GM19351 (cell line): ENCODE measurements around the gene TSHB.
"Not testable (repeated sequence)": the region's sequence is repeated elsewhere in the genome, so short reads cannot be mapped to it uniquely, and the experiment has no call there.

Source experiments
- ATAC-seq: cut with Tn5 transposase; IDR thresholded peaks from one replicate; pipeline ENCODE4 v1.9.1; 2021; ENCODE audit warnings: mild to moderate bottlenecking, moderate library complexity; ENCODE audit not compliant: unreplicated experiment

Gene TSHB

GRCh38 chr1:115029526-115029925 lies at the start of gene TSHB:
TSHB (plus strand) TSS chr1:115029826; CDS start chr1:115033363, 3,537 bp downstream.
- ATAC-seq = no peak

GRCh38 chr1:114982251-114982650 lies 47.4 kb upstream of the TSHB start:
- no peak for ATAC-seq

GRCh38 chr1:114986286-114986685 lies 43.3 kb upstream of the TSHB start:
- ATAC-seq = no peak

GRCh38 chr1:114988095-114988494 lies 41.5 kb upstream of the TSHB start:
- ATAC-seq = no peak

GRCh38 chr1:114997510-114998289 lies 31.9 kb upstream of the TSHB start:
- no peak for ATAC-seq

- ATAC-seq = no peak
Observed at GRCh38 chr1:115006191-115006590, 23.4 kb upstream of the TSHB start.

GRCh38 chr1:115012006-115012405 lies 17.6 kb upstream of the TSHB start:
- ATAC-seq = no peak

- ATAC-seq = no peak
Observed at GRCh38 chr1:115012434-115012833, 17.2 kb upstream of the TSHB start.

- ATAC-seq = no peak
Observed at GRCh38 chr1:115013792-115014191, 15.8 kb upstream of the TSHB start.

GRCh38 chr1:115019549-115019948 lies 10.1 kb upstream of the TSHB start:
- not testable (repeated sequence) for ATAC-seq

GRCh38 chr1:115021145-115021544 lies 8.5 kb upstream of the TSHB start:
- ATAC-seq = no peak

GRCh38 chr1:115023593-115023992 lies 6.0 kb upstream of the TSHB start:
- no peak for ATAC-seq

- ATAC-seq = no peak
Observed at GRCh38 chr1:115031595-115031994, 2.0 kb downstream of the TSHB start.

GRCh38 chr1:115035652-115036051 lies 6.0 kb downstream of the TSHB start:
- ATAC-seq = no peak

GRCh38 chr1:115036814-115037507 lies 7.3 kb downstream of the TSHB start:
- no peak for ATAC-seq

GRCh38 chr1:115040501-115040900 lies 10.9 kb downstream of the TSHB start:
- no peak for ATAC-seq

- ATAC-seq = no peak
Observed at GRCh38 chr1:115041654-115042053, 12.0 kb downstream of the TSHB start.

- ATAC-seq = no peak
Observed at GRCh38 chr1:115046751-115047150, 17.1 kb downstream of the TSHB start.

GRCh38 chr1:115051850-115052249 lies 22.2 kb downstream of the TSHB start:
- ATAC-seq = no peak

- ATAC-seq = peak; percentile 91
Observed at GRCh38 chr1:115052454-115053083, 22.9 kb downstream of the TSHB start.

GRCh38 chr1:115056395-115056798 lies 26.8 kb downstream of the TSHB start:
- no peak for ATAC-seq
